Caki2 (cell line): ENCODE results near the gene CPEB2. TPM values are rescaled to one million over a fixed set of nuclear protein-coding genes. Genes with fewer than 3 reads are reported as not detected.

Experiments
- DNase-seq: peaks from one replicate; pipeline ENCODE4 v3.0.0-alpha.2; 2015; ENCODE audit warnings: low read depth
- in situ Hi-C: cut with HindIII; loops from 2 replicates; pipeline ENCODE4 v1.10.0; 2016; ENCODE audit warnings: low sequenced_read_pairs, low pct_unique_long_range_greater_than_20kb, mixed read lengths
- total RNA-seq: library from RNA; depleted of rRNA; stranded (reverse); fragments of >200 nt; shearing (Covaris generic); gene quantifications from 2 replicates; pipeline ENCODE4 v1.2.3, GENCODE V29; 2014; ENCODE audit warnings: low replicate concordance; rRNA removed

CPEB2 gene
- 5.3 and 7.9 TPM in 2 replicates for total RNA-seq

GRCh38 chr4:15001869-15002658 is at the start of gene CPEB2:
CPEB2 (plus strand) TSS chr4:15002481; CDS start chr4:15002674, 193 bp downstream.
- in situ Hi-C loops = no loop called here
- peak; percentile 97 for DNase-seq

- DNase-seq = no peak
Observed at GRCh38 chr4:14958436-14958835, 43.8 kb upstream of the CPEB2 start.

GRCh38 chr4:14961292-14961691 is 41.0 kb upstream of the CPEB2 start:
- DNase-seq = no peak
- in situ Hi-C loops = no loop called here

More at GRCh38 chr4:14958436-14958835, 43.8 kb upstream of the CPEB2 start:
- in situ Hi-C loops = no loop called here

- DNase-seq = no peak
- in situ Hi-C loops = no loop called here
Observed at GRCh38 chr4:14965071-14965470, 37.2 kb upstream of the CPEB2 start.

- in situ Hi-C loops = no loop called here
- no peak for DNase-seq
Observed at GRCh38 chr4:14967982-14968381, 34.3 kb upstream of the CPEB2 start.

GRCh38 chr4:14977830-14978229 is 24.5 kb upstream of the CPEB2 start:
- DNase-seq = peak; percentile 5
- in situ Hi-C loops = no loop called here

- in situ Hi-C loops = no loop called here
- no peak for DNase-seq
Observed at GRCh38 chr4:14984448-14984847, 17.8 kb upstream of the CPEB2 start.

GRCh38 chr4:14985161-14985560 is 17.1 kb upstream of the CPEB2 start:
- no peak for DNase-seq
- in situ Hi-C loops = no loop called here

- in situ Hi-C loops = no loop called here
- no peak for DNase-seq
Observed at GRCh38 chr4:14985843-14986242, 16.4 kb upstream of the CPEB2 start.

GRCh38 chr4:14987054-14987453 is 15.2 kb upstream of the CPEB2 start:
- no peak for DNase-seq
- in situ Hi-C loops = no loop called here

- DNase-seq = no peak
- in situ Hi-C loops = no loop called here
Observed at GRCh38 chr4:14990484-14990883, 11.8 kb upstream of the CPEB2 start.

GRCh38 chr4:14994242-14994641 is 8.0 kb upstream of the CPEB2 start:
- in situ Hi-C loops = no loop called here
- DNase-seq = no peak

GRCh38 chr4:15001248-15001868 is 923 bp upstream of the CPEB2 start:
- in situ Hi-C loops = no loop called here
- DNase-seq = peak; percentile 90

- peak; percentile 83 for DNase-seq
- in situ Hi-C loops = no loop called here
Observed at GRCh38 chr4:15002659-15003400, 549 bp downstream of the CPEB2 start.

GRCh38 chr4:15003401-15003890 is 1.2 kb downstream of the CPEB2 start:
- no peak for DNase-seq
- in situ Hi-C loops = no loop called here

- peak; percentile 34 for DNase-seq
- in situ Hi-C loops = no loop called here
Observed at GRCh38 chr4:15003891-15004738, 1.8 kb downstream of the CPEB2 start.

- peak; percentile 78 for DNase-seq
- in situ Hi-C loops = no loop called here
Observed at GRCh38 chr4:15004739-15005301, 2.5 kb downstream of the CPEB2 start.
